Stimulated activated CD4-positive, alpha-beta T cell treated with anti-CD3 and anti-CD28 coated beads, Interleukin-12 subunit alpha, Interleukin-12 subunit beta, amount 100 ng/mL, for 48 hours (primary cell): ENCODE results near the gene ACTR1B.
"Not testable (repeated sequence)": the region's sequence is repeated elsewhere in the genome, so short reads cannot be mapped to it uniquely, and the experiment has no call there.

Experiments
- DNase-seq, 3 donors: peaks; one replicate each; pipeline ENCODE4 v3.0.0-alpha.2; 2020; ENCODE audit warnings: low read depth in 2 of 3, low spot score in 1 of 3

The ACTR1B gene

DNA sequence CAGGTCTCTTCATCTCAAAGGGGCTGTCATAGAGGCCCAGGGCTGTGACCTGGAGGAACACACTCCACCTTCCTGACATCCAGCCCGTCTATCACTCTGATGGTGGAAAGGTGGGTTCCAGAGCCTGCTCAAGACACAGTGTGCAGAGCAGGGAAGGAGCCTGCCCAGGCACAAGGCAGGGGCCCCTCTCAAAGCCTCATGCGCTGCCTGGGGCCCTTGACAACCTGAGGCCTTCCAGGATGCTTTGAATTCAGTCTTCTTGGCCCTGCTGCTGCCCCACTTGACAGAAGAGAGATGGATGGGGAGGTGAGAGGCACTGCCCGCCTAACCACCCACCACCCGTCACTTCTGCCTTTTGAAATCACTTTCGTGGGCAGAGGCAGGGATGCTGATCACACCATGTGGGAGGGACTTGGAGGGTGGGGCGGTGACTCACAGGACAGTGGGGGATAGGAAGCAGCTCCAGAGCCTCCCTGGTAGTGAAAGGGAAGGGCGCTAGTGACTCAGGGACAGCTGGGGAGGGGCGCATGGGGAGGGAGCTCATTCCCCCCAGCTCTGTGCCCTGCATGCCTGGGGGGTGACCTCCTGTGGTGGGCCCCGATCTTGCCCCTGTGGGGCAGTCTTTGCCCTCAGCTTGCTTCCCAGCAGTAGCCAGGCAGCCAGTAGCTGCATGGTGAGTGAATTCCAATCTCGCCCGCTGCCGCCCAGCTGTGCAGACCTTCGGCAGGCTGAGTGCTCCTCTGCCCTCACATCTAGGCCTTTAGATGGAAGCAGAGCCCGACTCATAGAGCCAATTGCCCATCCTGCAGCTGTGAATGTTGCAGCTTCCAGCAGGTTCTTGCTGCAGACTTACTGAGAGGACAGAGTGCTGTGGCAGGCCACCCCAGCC lies 44.7 kb downstream of the ACTR1B start:
- not testable (repeated sequence) for DNase-seq

DNA sequence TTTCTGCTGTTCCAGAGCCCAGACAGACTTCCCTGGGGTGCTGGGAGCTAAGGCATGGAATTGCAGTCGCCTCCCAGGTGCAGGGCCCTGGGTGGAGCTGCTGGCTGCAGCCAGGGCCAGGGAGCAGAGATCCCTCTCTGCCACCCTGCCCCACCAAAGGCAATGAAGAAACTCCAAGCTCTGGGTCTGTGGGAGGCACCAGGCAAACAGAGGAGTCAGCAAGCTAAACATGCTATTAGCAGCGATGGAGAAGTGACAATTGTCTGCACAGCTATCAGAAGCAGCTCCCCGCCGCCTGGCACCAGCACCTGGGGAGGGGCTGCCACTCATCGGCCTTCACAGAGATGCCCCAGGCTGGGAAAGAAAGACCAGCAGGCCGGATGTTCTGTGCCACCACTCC lies 45.9 kb downstream of the ACTR1B start:
- DNase-seq: no peak

DNA sequence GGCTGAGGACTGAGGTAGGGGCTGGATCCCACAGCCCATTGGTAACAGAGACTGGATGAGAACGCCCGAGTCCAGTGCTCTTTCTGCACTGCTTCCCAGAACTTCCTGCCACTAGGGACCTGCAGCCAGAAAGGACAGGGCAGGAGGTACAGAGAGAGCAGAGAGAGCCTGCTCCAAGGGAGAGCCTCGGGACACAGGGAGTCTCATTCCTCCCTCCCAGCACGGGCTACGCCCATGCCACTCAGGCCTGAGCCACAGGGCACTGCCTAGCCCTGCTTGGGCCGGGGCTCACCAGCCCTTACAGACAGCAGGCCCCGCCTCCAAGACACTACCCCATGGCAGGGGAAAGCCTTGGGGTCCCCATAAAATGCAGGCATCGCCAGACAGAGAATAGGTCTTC lies 48.1 kb downstream of the ACTR1B start:
- not testable (repeated sequence) for DNase-seq

DNA sequence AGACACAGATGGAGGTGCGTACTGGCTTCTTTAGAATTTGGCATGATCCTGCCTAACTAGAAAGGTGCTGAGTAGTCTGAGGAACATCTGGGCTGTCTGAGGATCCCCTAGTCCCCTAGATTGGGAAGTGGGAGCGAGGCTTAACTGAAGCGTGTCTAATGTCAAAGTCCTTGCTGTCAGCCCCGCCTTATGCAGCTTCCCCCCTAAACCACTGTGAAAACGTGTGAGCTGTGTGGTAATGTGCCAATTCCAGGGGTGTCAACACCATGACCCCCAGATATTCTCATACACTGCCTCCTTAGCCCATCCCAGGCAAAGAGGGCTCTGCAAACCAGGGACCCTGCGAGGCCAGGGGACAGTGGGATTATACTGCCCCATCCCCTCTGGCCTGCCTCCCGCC lies 51.9 kb downstream of the ACTR1B start:
- DNase-seq: not testable (repeated sequence)

DNA sequence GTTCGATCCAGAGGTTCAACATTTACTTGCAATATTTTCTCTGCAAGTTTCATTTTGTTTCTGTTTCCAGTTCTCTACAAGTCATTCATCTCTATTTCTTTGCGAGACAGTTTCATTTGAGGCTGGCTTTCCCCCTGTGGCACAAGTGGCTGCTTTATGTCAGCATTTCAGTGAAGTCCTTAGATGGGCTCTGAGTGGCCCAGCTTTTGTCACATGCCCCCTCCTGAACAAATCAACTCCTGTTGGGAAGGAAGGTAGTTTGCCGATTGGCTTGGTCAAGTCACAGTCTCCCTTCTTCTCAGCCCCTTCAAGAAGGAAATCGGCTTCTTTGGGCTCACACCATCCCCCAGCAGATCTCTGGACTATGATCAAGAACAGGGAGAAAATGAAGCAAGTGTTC lies 55.1 kb downstream of the ACTR1B start:
- DNase-seq: not testable (repeated sequence)
